ENCODE results near the gene SUB1. TPM values are rescaled to one million over a fixed set of nuclear protein-coding genes. Genes with fewer than 3 reads are reported as not detected.

The SUB1 gene
- polyA plus RNA-seq, 4 donors: 286 to 443 (median 325) TPM

DNA sequence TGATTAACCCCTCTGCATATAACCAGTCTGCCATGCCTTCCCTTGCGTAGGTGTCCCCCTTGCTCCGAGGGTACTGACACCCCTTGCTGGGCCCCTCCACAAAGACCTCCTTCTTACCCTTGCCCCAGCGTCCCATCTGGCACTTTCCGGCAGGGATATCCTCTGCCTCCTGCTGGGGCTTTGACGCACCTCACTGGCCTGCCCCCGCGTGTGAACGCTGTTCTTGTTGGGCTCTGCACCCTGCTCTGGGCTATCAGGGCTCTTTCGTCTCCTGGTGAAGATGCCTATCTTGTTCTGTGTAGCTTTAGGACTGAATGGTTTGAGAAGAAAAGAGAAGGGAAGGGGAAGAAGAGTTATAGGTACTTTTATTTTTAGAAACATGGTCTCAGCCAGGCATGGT, 53.0 kb downstream of the SUB1 start:
- DNase-seq (ENCODE audit: low read depth in 4 of 4, low spot score in 3 of 4): no peak

DNA sequence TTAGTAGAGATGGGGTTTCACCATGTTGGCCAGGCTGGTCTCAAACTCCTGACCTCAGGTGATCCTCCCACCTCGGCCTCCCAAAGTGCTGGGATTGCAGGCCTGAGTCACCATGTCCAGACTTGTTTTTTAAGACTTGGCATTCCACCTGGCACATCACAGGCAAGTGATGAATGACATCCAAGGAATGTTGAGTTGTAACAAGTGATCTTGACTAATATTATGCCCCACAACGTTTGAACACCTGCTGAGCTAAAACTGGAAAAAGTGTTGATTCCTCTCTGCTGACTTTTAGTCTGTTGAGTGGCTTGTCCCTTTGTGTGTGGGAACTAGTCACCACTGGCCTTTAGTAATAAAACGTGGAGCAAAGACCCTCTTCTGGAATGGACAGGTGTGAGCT, 54.6 kb downstream of the SUB1 start:
- DNase-seq (ENCODE audit: low read depth in 4 of 4, low spot score in 3 of 4): no peak

DNA sequence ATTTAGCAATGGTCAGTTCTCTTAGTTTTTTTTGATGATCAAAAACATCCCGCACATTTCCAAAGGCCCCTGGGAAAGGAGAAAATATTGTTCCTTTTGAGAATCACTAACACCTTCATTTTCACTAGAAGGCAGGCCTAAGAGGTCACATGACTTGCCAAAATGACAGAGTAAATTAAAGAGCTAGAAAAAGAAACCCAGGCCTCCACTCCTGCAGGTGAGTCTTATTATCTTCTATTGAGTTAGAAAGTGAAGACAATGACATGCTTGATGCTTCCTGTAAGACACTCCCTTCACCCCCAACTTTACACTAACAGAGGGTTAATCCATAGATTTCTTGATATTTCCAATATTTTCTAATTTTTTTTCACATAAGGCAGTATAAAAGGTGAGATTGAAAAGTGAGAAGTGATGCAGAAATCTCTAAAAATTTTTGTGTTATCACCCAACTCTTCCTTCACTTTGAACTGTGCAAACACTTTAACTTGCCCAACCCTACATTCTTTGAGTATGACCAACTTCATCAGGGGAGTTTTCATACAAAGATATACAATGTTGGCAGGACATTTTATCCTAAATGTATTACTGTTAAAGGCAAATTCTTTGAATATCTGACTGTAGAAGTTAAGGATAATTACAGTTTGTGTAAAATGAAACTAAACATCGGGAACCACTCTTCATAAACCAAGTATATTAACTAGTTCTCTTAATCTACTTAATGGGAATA, 57.1 kb downstream of the SUB1 start:
- no peak for DNase-seq (ENCODE audit: low read depth in 4 of 4, low spot score in 3 of 4)

DNA sequence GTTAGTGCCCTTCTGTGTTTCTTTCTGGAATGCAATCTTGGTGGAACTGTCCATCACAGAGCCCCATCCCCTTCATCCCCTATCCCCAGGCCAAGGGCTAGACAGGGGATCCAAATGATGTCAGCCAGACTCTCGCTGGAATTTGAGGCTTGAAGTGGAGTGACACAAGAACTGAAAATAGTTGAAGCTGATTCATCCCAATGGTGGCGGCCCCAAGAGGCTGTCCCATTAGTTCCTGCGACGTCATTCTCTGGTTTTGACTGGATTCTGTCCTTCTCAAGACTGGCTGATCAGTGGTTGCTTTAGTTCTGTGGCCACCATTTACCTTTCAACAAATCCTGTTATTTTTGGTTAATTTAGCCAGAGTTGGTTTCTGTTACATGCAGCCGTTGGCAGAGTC, 59.9 kb downstream of the SUB1 start:
- DNase-seq (ENCODE audit: low read depth in 4 of 4, low spot score in 3 of 4): no peak

DNA sequence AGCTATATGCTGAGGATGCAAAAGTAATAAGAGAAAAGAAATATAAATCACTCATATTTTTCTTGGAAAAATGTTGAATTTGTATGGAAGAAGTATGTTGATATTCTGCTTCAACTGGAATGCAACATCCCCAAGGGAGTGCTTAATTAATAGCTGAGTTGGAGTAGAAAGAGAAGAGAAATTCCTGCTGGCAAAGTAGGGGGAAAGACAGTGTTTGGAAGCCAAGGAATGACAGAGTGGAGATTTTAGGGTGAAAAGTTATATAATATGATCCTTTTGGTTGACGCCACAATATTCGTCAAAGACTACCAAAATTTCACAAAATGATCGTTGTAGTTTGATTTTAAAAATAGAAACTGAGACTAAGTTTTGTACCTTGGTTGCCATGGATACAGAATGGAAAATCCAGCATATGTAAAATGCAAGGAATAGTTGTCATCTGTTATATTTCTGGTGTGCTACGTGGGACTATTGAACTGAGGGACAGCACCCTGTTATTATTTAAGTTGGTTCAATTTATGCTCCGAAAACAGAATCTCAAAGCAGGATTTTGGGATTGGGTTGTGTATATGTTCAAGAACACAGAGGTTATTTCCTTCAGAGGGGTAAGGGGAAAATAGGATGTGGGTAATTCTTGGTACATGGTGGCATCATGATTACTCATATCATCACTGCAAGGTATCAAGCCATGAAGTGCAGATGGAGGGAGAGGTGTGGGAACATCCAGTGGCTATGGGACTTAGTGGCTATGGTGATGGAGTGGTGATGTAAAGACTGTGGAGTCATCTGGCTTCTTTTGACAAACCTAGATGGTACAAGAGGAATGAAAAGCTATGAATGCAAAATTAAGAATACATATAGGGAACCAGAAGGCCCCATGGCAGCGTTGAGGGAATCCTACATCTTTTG, 61.0 kb downstream of the SUB1 start:
- peak in 3 of 4 donors; percentile 18 to 28 (median 20) for DNase-seq (ENCODE audit: low read depth in 4 of 4, low spot score in 3 of 4)

DNA sequence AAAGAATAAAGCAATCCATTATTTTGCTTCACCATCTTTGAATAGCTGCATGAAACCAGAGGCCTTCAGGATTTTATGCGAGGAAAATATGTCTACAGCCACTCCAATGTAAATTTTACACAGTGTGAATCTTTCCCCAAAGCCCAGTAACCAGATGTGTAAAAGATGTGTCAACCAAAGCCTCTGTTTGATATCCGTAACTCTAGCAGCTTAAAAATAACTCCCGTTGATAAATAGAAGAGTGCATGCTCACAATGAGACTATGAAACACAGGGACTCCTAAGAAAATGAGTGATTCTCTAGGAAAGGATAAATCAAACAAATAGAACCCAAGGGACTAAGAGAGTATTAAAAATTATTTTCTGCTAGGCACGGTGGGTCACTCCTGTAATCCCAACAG, 65.7 kb downstream of the SUB1 start:
- DNase-seq (ENCODE audit: low read depth in 4 of 4, low spot score in 3 of 4): no peak

DNA sequence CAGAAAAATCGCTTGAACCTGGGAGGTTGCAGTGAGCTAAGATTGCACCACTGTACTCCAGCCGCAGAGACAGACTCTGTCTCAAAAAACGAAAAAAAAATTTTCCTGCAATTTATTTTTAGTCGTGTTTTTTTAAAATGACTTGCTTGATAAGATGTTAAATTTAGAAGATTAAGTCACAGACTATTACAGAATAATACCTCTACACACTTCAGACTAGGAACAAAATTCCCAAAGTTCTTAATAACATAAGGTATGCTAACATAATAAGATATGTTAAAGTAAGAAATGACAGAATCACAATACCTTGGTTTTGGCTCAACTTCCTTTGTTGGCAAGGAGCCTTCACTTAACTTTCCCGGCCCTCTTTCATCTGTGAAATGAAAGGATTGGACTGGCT, 66.3 kb downstream of the SUB1 start:
- no peak for DNase-seq (ENCODE audit: low read depth in 4 of 4, low spot score in 3 of 4)

Other genes starting within 250 kb of the SUB1 start
- gene ZFR, start 140.8 kb upstream of the SUB1 start, polyA plus RNA-seq (ENCODE audit: insufficient read length in 4 of 4): 100 to 1,000 TPM in 3 of 4 donors, 10 to 100 TPM in 1; 82.1 to 132 (median 118) TPM
- 10 to 100 TPM in 3 of 4 donors, 1 to 10 TPM in 1; 9.0 to 30.0 (median 21.7) TPM for gene NPR3, start 125.8 kb downstream of the SUB1 start, polyA plus RNA-seq (ENCODE audit: insufficient read length in 4 of 4)